ENCODE results near the gene RSPH1. TPM values are rescaled to one million over a fixed set of nuclear protein-coding genes. Genes with fewer than 3 reads are reported as not detected.

RSPH1 gene
- total RNA-seq, 2 donors from 2014 or later = 0.47 TPM; not detected in 1

- peak overlapping the region; percentile 96 for H3K27ac Mint-ChIP-seq
- H3K9me3 ChIP-seq (ENCODE audit: control insufficient read depth, low read length, poor library complexity, severe bottlenecking) = no peaks in the 10 kb centered on the region
- DNase-seq = peak; percentile 56 to 77 (median 64)
- H3K4me1 Mint-ChIP-seq = peaks cover 62% of the 10 kb centered on the region
- peak; percentile 93 for ATAC-seq
- peaks cover 12% of the 10 kb centered on the region for H3K36me3 Mint-ChIP-seq (ENCODE audit: low read depth)
- H3K27me3 Mint-ChIP-seq = no peaks in the 10 kb centered on the region
- peak overlapping the region; percentile 92 for H3K4me3 Mint-ChIP-seq
Observed at GRCh38 chr21:42424914-42425541, 71.0 kb downstream of the RSPH1 start.

GRCh38 chr21:42423685-42424084, 72.3 kb downstream of the RSPH1 start:
- H3K27me3 Mint-ChIP-seq = no peaks in the 10 kb centered on the region
- no peak for ATAC-seq

DNA sequence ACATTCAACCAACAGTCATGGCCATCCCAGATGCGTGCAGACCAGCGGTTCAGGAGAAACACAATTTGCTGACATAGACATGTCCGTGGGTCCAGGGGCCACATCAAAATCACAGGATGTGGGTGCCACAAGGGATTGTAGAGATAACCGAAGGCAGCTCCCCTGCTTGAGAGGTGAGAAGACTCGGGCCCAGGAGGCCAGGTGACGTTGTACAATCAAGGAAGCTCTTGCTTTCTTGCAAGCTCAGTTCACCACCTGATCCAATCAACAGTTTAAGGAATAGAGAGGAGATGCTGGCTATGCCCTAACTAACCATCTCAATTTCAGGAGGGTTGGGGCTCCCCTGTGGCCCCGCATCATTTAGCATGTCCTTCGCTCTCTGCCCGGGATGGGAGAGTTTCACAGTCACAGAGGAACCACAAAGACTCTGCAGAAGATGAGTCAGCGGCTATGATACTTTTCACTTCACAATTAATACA, 72.8 kb downstream of the RSPH1 start:
- peak; percentile 19 for ATAC-seq
- H3K4me3 Mint-ChIP-seq = peak overlapping the region; percentile 92
- no peaks in the 10 kb centered on the region for H3K9me3 ChIP-seq (ENCODE audit: control insufficient read depth, low read length, poor library complexity, severe bottlenecking)
- peaks cover 63% of the 10 kb centered on the region for H3K4me1 Mint-ChIP-seq
- H3K27ac Mint-ChIP-seq = peak overlapping the region; percentile 96
- H3K36me3 Mint-ChIP-seq (ENCODE audit: low read depth) = peaks cover 16% of the 10 kb centered on the region
- DNase-seq = peak in 1 of 3 donors; percentile 28
- no peaks in the 10 kb centered on the region for H3K27me3 Mint-ChIP-seq

More at GRCh38 chr21:42423685-42424084, 72.3 kb downstream of the RSPH1 start:
- H3K9me3 ChIP-seq (ENCODE audit: control insufficient read depth, low read length, poor library complexity, severe bottlenecking) = no peaks in the 10 kb centered on the region
- Mint-ChIP-seq H3K36me3 (ENCODE audit: low read depth) (peaks cover 16% of the 10 kb centered on the region), H3K27ac (peak overlapping the region; percentile 96), H3K4me1 (peaks cover 63% of the 10 kb centered on the region), H3K4me3 (peak overlapping the region; percentile 92)
- DNase-seq = no peak

Other genes with a start within 250 kb of the RSPH1 start
- gene TFF3, start 180.8 kb downstream of the RSPH1 start, total RNA-seq = not detected
- gene TFF2, start 145.2 kb downstream of the RSPH1 start, total RNA-seq = not detected
- gene TFF1, start 129.7 kb downstream of the RSPH1 start, total RNA-seq = not detected
- 1 to 10 TPM; 2.8 to 4.5 TPM for gene TMPRSS3, start 100.2 kb downstream of the RSPH1 start, total RNA-seq
- 10 to 100 TPM; 49.5 to 50.3 TPM for gene UBASH3A, start 92.3 kb downstream of the RSPH1 start, total RNA-seq
- 10 to 100 TPM; 21.0 to 24.0 TPM for gene SLC37A1, start 17.6 kb upstream of the RSPH1 start, total RNA-seq
- gene PDE9A, start 157.4 kb upstream of the RSPH1 start, total RNA-seq = 1 to 10 TPM; 4.9 to 6.6 TPM